Esophagus muscularis mucosa (tissue), 4 donors: Measurements from ENCODE around the gene DOK5. TPM values are rescaled to one million over a fixed set of nuclear protein-coding genes. Genes with fewer than 3 reads are reported as not detected.

Experiments
- DNase-seq: peaks from one replicate; pipeline ENCODE4 v3.0.0-alpha.2; 2017; ENCODE audit errors: extremely low spot score
- H3K27ac ChIP-seq, 4 donors: fragments of 200-600 bp; sonication (generic); replicated peaks in 1 of 4; 1 replicate in 3 of 4; 2 replicates in 1 of 4; pipeline ENCODE4 v1.5.1; 2016 to 2019; ENCODE audit warnings: mild to moderate bottlenecking in 1 of 4
- H3K27me3 ChIP-seq, 4 donors: fragments of 200-600 bp; sonication (generic); one replicate each; pipeline versions ENCODE4 v1.5.1 to v1.6.0; 2016 to 2019
- H3K36me3 ChIP-seq, 4 donors: fragments of 200-600 bp; sonication (generic); one replicate each; pipeline ENCODE4 v1.5.1; 2016 to 2019
- H3K4me1 ChIP-seq, 4 donors: fragments of 200-600 bp; sonication (generic); one replicate each; pipeline ENCODE4 v1.5.1; 2016 to 2019
- H3K4me3 ChIP-seq, 4 donors: fragments of 200-600 bp; sonication (generic); 1 replicate in 2 of 4; 2 replicates in 2 of 4; pipeline ENCODE4 v1.5.1; 2016 to 2019; ENCODE audit warnings: mild to moderate bottlenecking in 4 of 4, moderate library complexity in 1 of 4
- H3K9me3 ChIP-seq, 4 donors: fragments of 200-600 bp; sonication (generic); 1 replicate in 3 of 4; 2 replicates in 1 of 4; pipeline ENCODE4 v1.5.1; 2016 to 2019
- CTCF ChIP-seq, 3 experiments: fragments of 200-600 bp in 2 of 3; fragments of 450-650 bp in 1 of 3; sonication (generic) in 2 of 3; IDR thresholded peaks; one replicate each; pipeline ENCODE4 v1.5.1; 2017 to 2019; ENCODE audit warnings: antibody characterized with exemption in 3 of 3, mild to moderate bottlenecking in 2 of 3, moderate library complexity in 1 of 3
- EP300 ChIP-seq: sonication (generic); formaldehyde crosslinking; IDR thresholded peaks from one replicate; pipeline ENCODE4 v1.6.1; 2017; ENCODE audit warnings: antibody characterized with exemption
- POLR2A ChIP-seq: fragments of 450-650 bp; IDR thresholded peaks from one replicate; pipeline ENCODE4 v1.6.1; 2017; ENCODE audit warnings: antibody characterized with exemption, moderate library complexity, mild to moderate bottlenecking, low read depth
- POLR2AphosphoS5 ChIP-seq, 2 donors: sonication (generic); formaldehyde crosslinking; IDR thresholded peaks; one replicate each; pipeline ENCODE4 v1.6.1; 2017; ENCODE audit warnings: antibody characterized with exemption in 2 of 2
- WGBS: methylation state at CpG from one replicate; pipeline ENCODE4 v1.1.5; 2018; 5-methylcytosine and 5-hydroxymethylcytosine counted together
- intact Hi-C: fragments of 100-400 bp; cut with DNase I; formaldehyde crosslinking; loops from one replicate; pipeline ENCODE4 v1.15.1; 2023
- total RNA-seq, 4 donors: library from RNA; depleted of rRNA; stranded (reverse); fragments of >200 nt; gene quantifications; one replicate each; pipeline versions ENCODE4 v1.1.0 to v1.2.1, GENCODE V29; 2016

DOK5 gene
- total RNA-seq, 4 donors from 2014 or later = 0.32 to 1.5 (median 0.79) TPM

GRCh38 chr20:54557806-54558590 lies 82.6 kb downstream of the DOK5 start:
- H3K27me3 ChIP-seq = no peaks in the 10 kb centered on the region
- intact Hi-C loops = no loop called here
- no peaks in the 10 kb centered on the region for H3K36me3 ChIP-seq
- no peak for TF ChIP-seq EP300
- TF ChIP-seq CTCF (IDR thresholded peaks at IDR 0.05) = no peak
- TF ChIP-seq POLR2AphosphoS5 (IDR thresholded peaks at IDR 0.05) = no peak
- no peak for TF ChIP-seq POLR2A
- H3K27ac ChIP-seq = no peak overlapping the region
- 79% methylated on average over 3 of the region's 3 CpGs for WGBS
- no peaks in the 10 kb centered on the region for H3K4me1 ChIP-seq
- H3K9me3 ChIP-seq = no peaks in the 10 kb centered on the region
- DNase-seq = no peak
- no peak overlapping the region for H3K4me3 ChIP-seq

GRCh38 chr20:54559890-54560289 lies 84.5 kb downstream of the DOK5 start:
- no peak for DNase-seq
- no peaks in the 10 kb centered on the region for H3K27me3 ChIP-seq
- TF ChIP-seq POLR2AphosphoS5 (IDR thresholded peaks at IDR 0.05) (no peak), POLR2A (no peak), CTCF (IDR thresholded peaks at IDR 0.05) (no peak), EP300 (no peak)
- H3K4me1 ChIP-seq = no peaks in the 10 kb centered on the region
- H3K4me3 ChIP-seq = no peak overlapping the region
- H3K9me3 ChIP-seq = no peaks in the 10 kb centered on the region
- no peaks in the 10 kb centered on the region for H3K36me3 ChIP-seq
- 87% methylated on average over 3 of the region's 3 CpGs for WGBS
- no peak overlapping the region for H3K27ac ChIP-seq
- intact Hi-C loops = no loop called here

GRCh38 chr20:54560357-54560756 lies 85.0 kb downstream of the DOK5 start:
- no peak for DNase-seq
- intact Hi-C loops = no loop called here
- Histone ChIP-seq H3K4me1 (no peaks in the 10 kb centered on the region), H3K27ac (no peak overlapping the region), H3K27me3 (no peaks in the 10 kb centered on the region), H3K4me3 (no peak overlapping the region), H3K9me3 (no peaks in the 10 kb centered on the region), H3K36me3 (no peaks in the 10 kb centered on the region)
- 85% methylated on average over 4 of the region's 4 CpGs for WGBS
- no peak for TF ChIP-seq CTCF (IDR thresholded peaks at IDR 0.05)
- no peak for TF ChIP-seq POLR2AphosphoS5 (IDR thresholded peaks at IDR 0.05)
- no peak for TF ChIP-seq EP300
- TF ChIP-seq POLR2A = no peak

- 88% methylated on average over 1 of the region's 1 CpG for WGBS
- no peak for TF ChIP-seq CTCF (IDR thresholded peaks at IDR 0.05)
- TF ChIP-seq EP300 = no peak
- TF ChIP-seq POLR2AphosphoS5 (IDR thresholded peaks at IDR 0.05) = no peak
- no peak for TF ChIP-seq POLR2A
- no peak for DNase-seq
- Histone ChIP-seq H3K27me3 (no peaks in the 10 kb centered on the region), H3K9me3 (no peaks in the 10 kb centered on the region), H3K4me3 (no peak overlapping the region), H3K27ac (no peak overlapping the region), H3K4me1 (peaks cover 0 to 5% (median 0%) of the 10 kb centered on the region in 4 donors), H3K36me3 (no peaks in the 10 kb centered on the region)
- intact Hi-C loops = no loop called here
Observed at GRCh38 chr20:54565255-54565654, 89.9 kb downstream of the DOK5 start.
